ENCODE measurements around the gene HSD17B1. TPM values are rescaled to one million over a fixed set of nuclear protein-coding genes. Genes with fewer than 3 reads are reported as not detected.
"Not testable (repeated sequence)": the region's sequence is repeated elsewhere in the genome, so short reads cannot be mapped to it uniquely, and the experiment has no call there.

HSD17B1 gene
- polyA plus RNA-seq, 3 donors: 5.3 to 6.2 (median 5.8) TPM

DNA sequence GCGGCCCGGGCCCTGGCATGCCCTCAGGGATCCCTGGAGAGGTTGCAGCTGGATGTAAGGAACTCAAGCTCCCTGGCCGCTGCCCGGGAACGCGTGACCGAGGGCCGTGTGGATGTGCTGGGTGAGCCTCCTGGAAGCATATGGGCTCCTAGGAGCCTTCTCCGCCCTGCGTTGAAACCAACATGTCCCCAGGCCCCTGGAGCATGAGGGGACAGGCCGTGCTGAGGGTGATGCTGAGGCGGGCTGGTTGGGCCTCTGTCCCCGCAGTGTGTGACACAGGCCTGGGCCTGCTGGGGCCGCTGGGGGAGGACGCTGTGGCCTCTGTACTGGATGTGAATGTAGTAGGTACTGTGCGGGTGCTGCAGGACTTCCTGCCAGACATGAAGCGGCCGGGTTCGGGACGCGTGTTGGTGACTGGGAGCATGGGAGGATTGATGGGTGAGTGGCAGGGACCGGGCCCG is 5.7 kb upstream of the HSD17B1 start:
- DNase-seq: no peak

DNA sequence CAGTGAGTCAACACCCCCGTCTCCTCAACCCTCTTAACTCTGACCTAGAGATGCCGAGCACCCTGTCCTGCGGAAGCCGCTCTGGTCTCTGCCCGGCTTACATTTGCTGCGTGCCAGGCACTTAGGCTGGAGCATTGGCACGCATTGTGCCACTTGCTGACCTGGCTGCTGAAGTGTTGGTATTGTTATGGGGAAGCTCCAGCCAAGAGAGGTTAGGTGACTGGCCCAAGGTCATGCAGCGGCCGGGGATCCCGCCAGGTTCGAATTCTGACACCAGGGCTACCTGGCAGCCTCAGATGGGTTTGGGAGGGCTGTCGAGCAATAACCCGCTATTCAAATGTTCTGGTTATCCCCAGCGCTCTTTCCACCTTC is 5.0 kb upstream of the HSD17B1 start:
- DNase-seq: no peak

DNA sequence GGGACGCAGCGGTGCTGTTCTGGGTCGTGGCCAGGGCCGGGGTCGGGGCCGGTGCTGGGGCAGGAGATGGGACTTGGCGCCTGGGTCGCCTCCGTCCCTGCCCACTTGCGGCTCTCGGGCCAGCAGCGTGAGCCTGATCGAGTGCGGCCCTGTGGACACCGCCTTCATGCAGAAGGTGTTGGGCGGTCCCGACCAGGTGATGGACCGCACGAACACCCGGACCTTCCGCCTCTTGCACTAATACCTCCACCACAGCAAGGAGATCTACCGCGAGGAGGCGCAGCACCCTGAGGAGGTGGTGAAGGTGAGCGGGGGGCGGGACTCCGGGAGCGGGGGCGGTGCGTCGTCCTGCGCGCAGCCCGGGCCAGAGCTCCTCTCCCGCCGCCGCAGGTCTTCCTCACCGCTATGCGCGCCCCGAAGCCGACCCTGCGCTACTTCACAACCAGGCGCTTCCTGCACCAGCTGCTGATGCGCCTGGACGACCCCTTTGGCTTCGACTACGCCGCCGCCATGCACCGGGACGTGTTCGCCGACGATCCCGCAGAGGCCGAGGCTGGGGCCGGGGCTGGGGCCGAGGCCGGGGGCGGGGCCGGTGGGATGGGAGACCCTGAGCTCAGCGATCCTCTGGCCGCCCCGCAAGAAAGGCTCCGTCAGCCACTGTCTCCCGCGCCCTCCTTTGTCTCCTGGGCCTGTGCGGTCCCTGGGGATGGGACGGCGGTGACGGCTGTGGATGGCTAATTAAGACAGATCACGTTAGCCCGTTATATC is 4.5 kb upstream of the HSD17B1 start:
- DNase-seq: peak; percentile 74

DNA sequence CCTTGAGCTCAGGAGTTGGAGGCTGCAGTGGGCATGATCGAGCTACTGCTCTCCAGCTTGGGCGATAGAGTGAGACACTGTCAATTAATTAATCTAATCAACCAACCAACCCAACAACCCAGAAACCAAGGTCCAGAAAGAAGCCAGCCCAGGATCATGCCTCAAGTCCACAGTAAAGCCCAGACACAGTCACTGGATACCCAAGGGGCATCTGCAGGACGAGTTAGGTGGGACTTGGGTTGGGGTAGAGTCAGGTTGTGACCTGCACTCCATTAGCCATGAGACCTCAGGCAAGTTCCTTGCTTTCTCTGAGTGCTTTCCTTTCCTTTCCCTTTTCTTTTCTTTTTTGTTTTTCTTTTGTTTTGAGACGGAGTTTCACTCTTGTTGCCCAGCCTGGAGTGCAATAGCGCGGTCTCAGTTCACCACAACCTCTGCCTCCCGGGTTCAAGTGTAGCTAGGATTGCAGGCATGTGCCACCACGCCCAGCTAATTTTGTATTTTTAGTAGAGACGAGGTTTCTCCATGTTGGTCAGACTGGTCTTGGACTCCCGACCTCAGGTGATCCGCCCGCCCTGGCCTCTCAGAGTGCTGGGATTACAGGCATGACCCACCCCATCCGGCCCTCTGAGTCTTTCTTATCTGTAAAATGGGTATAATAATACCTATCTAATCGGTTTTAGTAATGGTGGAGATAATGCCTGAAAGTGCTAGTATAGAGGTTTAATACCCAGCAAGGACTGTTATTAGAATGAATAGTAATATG is 3.5 kb upstream of the HSD17B1 start:
- no peak for DNase-seq

DNA sequence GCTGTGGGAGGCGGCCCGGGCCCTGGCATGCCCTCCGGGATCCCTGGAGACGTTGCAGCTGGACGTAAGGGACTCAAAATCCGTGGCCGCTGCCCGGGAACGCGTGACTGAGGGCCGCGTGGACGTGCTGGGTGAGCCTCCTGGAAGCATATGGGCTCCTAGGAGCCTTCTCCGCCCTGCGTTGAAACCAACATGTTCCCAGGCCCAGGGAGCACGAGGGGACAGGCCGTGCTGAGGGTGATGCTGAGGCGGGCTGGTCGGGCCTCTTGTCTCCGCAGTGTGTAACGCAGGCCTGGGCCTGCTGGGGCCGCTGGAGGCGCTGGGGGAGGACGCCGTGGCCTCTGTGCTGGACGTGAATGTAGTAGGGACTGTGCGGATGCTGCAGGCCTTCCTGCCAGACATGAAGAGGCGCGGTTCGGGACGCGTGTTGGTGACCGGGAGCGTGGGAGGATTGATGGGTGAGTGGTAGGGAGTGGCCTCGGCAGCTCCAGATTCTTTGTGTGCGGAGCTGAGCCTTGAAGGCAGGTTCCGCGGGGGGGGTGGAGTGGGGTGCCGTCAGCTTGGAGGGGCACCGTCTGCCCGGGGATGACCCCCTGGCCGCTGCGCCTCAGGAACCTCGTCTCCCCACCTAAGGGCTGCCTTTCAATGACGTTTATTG is 567 bp downstream of the HSD17B1 start:
- DNase-seq: no peak

DNA sequence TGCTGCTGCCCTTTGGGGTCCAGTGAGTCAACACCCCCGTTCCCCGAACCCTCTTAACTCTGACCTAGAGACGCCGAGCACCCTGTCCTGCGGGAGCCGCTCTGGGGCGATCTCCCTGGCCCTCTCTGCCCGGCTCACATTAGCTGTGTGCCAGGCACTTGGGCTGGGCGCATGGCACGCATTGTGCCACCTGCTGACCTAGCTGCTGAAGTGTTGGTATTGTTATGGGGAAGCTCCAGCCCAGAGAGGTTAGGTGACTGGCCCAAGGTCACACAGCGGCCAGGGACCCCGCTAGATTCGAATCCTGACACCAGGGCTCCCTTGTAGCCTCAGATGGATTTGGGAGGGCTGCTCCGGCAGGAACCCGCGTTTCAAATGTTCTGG is 1.1 kb downstream of the HSD17B1 start:
- no peak for DNase-seq

DNA sequence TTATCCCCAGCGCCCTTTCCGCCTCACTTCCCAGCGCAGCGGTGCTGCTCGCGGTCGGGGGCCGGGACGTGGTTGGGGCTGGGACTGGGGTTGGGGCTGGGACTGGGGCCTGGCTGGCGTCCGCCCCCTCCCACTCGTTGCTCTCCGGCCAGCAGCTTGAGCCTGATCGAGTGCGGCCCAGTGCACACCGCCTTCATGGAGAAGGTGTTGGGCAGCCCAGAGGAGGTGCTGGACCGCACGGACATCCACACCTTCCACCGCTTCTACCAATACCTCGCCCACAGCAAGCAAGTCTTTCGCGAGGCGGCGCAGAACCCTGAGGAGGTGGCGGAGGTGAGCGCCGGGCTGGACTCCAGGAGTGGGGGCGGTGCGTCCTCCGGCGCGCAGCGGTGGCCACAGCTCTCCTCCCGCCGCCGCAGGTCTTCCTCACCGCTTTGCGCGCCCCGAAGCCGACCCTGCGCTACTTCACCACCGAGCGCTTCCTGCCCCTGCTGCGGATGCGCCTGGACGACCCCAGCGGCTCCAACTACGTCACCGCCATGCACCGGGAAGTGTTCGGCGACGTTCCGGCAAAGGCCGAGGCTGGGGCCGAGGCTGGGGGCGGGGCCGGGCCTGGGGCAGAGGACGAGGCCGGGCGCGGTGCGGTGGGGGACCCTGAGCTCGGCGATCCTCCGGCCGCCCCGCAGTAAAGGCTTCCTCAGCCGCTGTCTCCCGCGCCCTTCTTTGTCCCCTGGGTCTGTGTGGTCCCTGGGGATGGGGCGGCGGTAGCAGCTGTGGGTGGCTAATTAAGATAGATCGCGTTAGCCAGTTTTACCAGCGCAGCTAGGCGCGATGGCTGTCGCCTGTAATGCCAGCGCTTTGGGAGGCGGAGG is 1.8 kb downstream of the HSD17B1 start:
- DNase-seq: peak; percentile 93

DNA sequence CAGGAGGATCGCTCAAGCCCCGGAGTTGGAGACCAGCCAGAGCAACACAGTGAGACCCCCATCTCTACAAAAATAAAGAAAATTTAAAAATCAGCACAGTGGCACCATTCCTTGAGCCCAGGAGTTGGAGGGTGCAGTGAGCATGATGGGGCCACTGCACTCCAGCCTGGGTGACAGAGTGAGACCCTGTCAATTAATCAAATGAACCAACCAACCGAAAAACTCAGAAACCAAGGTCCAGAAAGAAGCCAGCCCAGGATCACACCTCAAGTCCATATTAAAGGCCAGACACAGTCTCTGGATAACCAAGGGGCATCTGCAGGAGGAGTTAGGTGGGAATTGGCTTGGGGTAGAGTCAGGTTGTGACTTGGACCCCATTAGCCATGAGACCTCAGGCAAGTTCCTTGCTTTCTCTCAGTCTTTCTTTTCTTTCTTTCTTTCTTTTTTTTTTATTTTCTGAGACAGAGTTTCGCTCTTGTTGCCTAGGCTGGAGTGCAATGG is 2.4 kb downstream of the HSD17B1 start:
- no peak for DNase-seq

DNA sequence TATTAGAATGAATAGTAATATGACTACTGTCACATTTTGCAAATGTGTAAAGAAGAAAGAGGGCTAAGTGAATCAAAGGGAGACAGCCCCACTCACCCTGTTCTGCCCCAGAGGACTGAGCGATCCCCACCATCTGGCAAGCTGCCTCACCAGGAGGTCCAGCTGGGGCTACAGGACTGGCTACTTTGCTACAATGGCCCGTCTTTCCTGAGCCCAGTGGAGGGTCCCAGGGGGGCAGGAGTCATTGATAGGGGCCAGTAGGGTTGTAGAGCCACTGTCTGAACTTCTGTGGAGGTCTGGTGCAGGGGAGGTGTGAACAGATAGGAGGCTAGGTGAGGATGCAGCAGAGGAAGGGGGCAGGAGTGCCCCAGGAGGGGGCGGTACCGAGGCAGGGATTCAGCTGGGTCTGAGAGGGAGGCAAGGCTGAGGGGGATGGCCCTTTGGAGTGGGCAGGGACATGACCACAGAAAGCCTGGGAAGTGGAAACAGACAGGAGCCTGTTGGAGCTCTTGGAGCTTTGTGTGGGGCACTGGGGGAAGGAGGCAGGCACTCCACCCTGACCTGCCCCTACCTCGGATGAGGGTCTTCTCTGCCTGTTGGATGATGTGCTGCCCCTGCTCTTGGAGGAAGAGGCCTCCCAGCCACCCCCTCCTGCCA is 3.4 kb downstream of the HSD17B1 start:
- not testable (repeated sequence) for DNase-seq

DNA sequence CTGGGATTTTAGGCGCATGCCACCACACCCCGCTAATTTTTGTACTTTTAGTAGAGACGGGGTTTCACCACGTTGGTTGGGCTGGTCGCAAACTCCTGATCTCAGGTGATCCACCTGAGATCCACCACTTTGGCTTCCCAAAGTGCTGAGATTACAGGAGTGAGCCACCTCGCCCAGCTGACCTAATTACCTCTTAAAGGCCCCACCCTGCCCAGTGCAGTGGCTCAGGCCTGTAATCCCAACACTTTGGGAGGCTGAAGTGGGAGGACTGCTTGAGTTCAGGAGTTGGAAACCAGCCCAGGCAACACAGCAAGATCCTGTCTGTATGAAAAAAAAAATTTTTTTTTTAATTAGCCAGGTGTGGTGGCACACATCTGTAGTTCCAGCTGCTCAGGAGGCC is 6.4 kb downstream of the HSD17B1 start:
- DNase-seq: no peak

DNA sequence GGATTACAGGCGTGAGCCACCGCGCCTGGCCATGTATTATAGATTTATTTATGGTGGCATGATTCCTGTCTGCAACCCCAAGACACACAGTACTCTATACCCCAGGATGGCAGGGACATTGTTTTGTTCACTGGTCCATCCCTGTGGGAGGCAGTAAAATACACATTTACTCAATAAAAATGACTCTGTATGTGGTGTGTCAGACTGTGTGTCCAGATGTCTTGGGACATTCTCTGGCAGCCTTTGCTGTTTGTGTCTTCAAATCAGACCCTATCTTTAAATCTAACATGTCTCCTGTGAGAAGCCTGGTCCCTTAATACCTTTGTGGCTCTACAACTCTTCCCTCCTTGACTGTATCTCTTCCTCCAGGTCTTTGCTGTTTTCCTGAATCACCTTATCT is 7.5 kb downstream of the HSD17B1 start:
- no peak for DNase-seq

DNA sequence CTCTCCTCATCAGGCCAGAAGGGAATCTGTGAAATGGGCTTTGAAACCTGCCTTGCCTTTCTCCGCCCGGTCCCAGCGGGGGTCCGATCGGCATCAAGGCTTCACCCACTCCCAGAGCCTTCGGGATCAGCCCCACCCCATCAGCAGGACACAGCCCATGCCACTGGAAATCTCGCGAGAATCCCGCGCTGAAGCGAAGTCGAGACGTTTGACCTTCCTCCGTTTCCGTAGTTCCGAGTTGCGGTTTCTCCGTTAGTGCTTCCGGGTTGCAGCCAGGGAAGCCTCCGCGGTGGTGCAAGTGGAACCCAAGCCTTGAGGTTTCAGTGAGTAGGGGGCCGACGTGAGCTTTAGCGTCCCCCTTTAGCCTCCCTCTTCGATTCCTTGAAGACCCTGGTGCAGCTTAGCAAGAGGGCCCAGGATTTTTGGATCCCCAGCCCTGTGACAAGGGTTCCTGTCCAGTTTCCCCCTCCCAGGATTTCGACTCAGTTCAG is 9.2 kb downstream of the HSD17B1 start, which contains the start of gene COASY:
COASY (plus strand) TSS at position 252 of the 491 bp plus-strand sequence. CDS start 475 bp downstream, outside the sequence.
- DNase-seq: peak; percentile 98

DNA sequence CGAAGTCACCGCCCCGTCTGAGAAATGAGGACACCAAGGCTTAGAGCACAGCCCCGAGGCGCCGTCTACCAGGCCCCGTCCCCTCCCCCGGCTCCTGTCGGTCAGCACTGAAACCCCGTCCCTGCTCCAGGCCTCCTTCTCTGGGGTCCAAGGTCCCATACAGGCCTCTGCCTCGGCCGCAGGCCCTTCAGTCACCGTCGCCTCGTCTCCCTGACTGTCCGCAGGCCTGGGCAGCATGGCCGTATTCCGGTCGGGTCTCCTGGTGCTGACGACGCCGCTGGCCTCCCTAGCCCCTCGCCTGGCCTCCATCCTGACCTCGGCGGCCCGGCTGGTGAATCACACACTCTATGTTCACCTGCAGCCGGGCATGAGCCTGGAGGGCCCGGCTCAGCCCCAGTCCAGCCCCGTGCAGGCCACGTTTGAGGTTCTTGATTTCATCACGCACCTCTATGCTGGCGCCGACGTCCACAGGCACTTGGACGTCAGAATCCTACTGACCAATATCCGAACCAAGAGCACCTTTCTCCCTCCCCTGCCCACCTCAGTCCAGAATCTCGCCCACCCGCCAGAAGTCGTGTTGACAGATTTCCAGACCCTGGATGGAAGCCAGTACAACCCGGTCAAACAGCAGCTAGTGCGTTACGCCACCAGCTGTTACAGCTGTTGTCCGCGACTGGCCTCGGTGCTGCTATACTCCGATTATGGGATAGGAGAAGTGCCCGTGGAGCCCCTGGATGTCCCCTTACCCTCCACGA is 9.8 kb downstream of the HSD17B1 start:
- no peak for DNase-seq

DNA sequence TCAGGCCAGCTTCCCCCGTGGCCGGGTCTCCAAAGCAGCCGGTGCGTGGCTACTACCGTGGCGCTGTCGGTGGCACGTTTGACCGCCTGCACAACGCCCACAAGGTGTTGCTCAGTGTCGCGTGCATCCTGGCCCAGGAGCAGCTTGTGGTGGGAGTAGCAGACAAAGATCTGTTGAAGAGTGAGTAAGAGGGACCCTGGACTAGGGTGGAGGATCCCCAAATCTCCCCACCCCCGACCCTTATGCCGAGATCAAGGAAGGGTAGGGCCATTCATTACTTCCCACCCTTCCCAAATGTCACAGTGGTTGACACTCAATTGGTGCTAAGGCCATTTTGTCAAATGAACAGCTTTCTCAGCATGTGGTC is 10.4 kb downstream of the HSD17B1 start:
- no peak for DNase-seq

DNA sequence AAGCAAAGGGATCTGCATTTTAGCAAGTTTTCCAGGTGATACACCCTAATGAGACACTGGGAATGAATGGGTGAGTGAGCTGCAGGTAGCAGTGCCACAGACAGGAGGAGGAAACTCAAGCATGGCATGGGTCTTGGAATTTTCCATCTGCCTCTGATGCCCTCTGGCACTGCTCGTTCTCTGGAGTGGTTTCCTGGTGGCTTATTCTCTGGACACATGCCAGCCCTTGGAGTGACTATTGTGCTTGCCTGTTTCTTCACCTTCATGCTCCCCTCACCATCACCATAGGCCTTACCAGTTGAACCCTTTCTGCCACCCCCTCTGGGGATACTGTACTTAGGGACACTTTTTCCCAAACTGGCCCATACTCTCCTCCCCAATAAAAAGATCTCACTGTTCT is 10.8 kb downstream of the HSD17B1 start:
- no peak for DNase-seq

DNA sequence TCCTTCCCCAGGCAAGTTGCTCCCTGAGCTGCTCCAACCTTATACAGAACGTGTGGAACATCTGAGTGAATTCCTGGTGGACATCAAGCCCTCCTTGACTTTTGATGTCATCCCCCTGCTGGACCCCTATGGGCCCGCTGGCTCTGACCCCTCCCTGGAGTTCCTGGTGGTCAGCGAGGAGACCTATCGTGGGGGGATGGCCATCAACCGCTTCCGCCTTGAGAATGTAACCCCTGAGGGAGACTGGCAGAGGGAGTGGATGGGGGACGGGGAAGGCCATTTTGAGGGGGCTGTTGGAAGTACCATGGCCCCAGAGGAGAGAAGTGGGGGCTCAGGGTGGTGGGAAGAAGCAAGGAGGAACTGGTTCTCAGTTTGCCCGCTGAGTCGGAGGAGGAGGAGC is 11.2 kb downstream of the HSD17B1 start:
- no peak for DNase-seq

DNA sequence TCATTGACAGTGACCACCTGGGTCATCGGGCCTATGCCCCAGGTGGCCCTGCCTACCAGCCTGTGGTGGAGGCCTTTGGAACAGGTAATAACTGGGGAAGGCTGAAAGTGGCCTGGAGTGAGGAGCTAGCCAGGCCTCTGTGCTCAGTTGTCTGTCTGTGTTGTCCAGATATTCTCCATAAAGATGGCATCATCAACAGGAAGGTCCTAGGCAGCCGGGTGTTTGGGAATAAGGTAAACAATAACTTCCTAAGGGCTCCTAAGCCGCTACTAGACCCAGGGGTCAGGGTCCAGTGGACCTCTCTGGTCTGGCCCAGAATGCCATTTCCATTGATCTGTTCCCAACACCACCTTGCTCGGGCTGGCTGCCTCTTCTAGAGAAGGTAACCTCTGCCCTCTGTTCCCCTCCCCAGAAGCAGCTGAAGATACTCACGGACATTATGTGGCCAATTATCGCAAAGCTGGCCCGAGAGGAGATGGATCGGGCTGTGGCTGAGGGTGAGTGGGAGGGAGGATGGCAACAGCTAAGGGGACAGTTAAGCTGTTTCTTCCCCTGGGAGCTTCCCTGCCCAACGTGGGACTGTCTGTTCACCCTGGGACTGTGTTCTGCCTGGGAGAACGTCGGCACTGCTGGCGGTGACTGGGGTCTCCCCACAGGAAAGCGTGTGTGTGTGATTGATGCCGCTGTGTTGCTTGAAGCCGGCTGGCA is 12.2 kb downstream of the HSD17B1 start:
- no peak for DNase-seq

DNA sequence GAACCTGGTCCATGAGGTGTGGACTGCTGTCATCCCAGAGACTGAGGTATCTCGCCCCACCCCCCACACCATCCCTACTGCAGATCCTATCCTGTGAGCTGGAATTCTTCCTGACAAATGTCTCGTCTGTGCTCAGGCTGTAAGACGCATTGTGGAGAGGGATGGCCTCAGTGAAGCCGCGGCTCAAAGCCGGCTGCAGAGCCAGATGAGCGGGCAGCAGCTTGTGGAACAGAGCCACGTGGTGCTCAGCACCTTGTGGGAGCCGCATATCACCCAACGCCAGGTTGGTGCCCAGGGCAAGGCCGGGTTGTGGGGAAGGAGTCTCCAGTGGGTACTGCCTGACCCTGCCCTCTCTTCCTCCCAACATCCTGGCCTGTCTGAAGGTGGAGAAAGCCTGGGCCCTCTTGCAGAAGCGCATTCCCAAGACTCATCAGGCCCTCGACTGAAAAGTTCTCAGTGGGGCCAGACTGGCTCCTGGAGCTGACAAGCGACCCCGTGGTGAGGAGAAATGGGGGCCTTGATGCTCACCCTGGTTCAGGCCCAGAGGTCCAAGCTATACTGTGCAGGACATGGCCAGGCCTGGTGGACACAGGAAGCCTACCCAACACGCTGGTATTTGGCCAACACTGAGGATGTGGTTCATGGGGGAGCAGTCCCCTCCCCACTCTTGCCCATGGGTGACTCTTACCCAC is 12.9 kb downstream of the HSD17B1 start:
- no peak for DNase-seq
